Upper lobe of left lung (tissue), 6 donors: ENCODE measurements around the gene AR. TPM values are rescaled to one million over a fixed set of nuclear protein-coding genes. Genes with fewer than 3 reads are reported as not detected.

ENCODE experiments used
- ATAC-seq, 2 donors: fragments of 200-7000 bp; cut with Tn5 transposase; one replicate each; pipeline ENCODE4 v1.9.1; 2022; ENCODE audit warnings: mild to moderate bottlenecking in 2 of 2, moderate library complexity in 2 of 2; ENCODE audit not compliant: low FRiP score in 2 of 2
- DNase-seq, 2 donors: peaks; one replicate each; pipeline ENCODE4 v3.0.0-alpha.2; 2019 to 2020
- H3K27ac ChIP-seq, 4 donors: fragments of 200-600 bp; sonication (generic); one replicate each; pipeline ENCODE4 v1.5.1; 2016 to 2019
- H3K27me3 ChIP-seq, 4 donors: fragments of 200-600 bp; sonication (generic); one replicate each; pipeline ENCODE4 v1.5.1; 2017 to 2019
- H3K36me3 ChIP-seq, 4 donors: fragments of 200-600 bp; sonication (generic); one replicate each; pipeline ENCODE4 v1.5.1; 2016 to 2019
- H3K4me1 ChIP-seq, 4 donors: fragments of 200-600 bp; sonication (generic); one replicate each; pipeline ENCODE4 v1.5.1; 2018 to 2019
- H3K4me3 ChIP-seq, 4 donors: fragments of 200-600 bp; sonication (generic); one replicate each; pipeline ENCODE4 v1.5.1; 2017 to 2019; ENCODE audit warnings: mild to moderate bottlenecking in 2 of 4, moderate library complexity in 1 of 4
- H3K9me3 ChIP-seq, 4 donors: fragments of 200-600 bp; sonication (generic); one replicate each; pipeline ENCODE4 v1.5.1; 2018 to 2019
- CTCF ChIP-seq, 6 experiments: fragments of 450-650 bp in 4 of 6; fragments of 200-600 bp in 2 of 6; sonication (generic) in 2 of 6; IDR thresholded peaks; one replicate each; pipeline ENCODE4 v1.5.1; 2016 to 2019; ENCODE audit warnings: antibody characterized with exemption in 6 of 6
- EP300 ChIP-seq, 4 donors: sonication (generic); formaldehyde crosslinking; IDR thresholded peaks; one replicate each; pipeline ENCODE4 v1.5.1; 2017; ENCODE audit warnings: antibody characterized with exemption in 4 of 4, control low read depth in 2 of 4
- POLR2A ChIP-seq, 4 donors: fragments of 450-650 bp; IDR thresholded peaks; one replicate each; pipeline ENCODE4 v1.5.1; 2016 to 2017; ENCODE audit warnings: antibody characterized with exemption in 4 of 4, mild to moderate bottlenecking in 2 of 4
- POLR2AphosphoS5 ChIP-seq, 2 donors: sonication (generic); formaldehyde crosslinking; IDR thresholded peaks; one replicate each; pipeline ENCODE4 v1.5.1; 2017; ENCODE audit warnings: antibody characterized with exemption in 2 of 2
- WGBS, 2 donors: methylation state at CpG; one replicate each; pipeline ENCODE4 v1.1.5; 2017 to 2018; 5-methylcytosine and 5-hydroxymethylcytosine counted together
- total RNA-seq, 6 donors: library from RNA; depleted of rRNA in 4 of 6; stranded (reverse); fragments of >200 nt in 4 of 6; gene quantifications; one replicate each; pipeline versions ENCODE4 v1.1.0 to v1.2.1, GENCODE V29; 2016 to 2021
- donor health status: DM: no; HTN: no; CAD: no; lungs with moderate emphysema.
- donor health status: DM: no; HTN: yes; CAD: no; lungs with severe emphysema.

AR gene
- total RNA-seq, 6 donors from 2014 or later: 2.0 to 5.8 (median 2.6) TPM

- DNase-seq (no peak), ATAC-seq (no peak)
- no peaks in the 10 kb centered on the region for H3K4me1 ChIP-seq
- no peaks in the 10 kb centered on the region for H3K9me3 ChIP-seq
- H3K36me3 ChIP-seq: no peaks in the 10 kb centered on the region
- WGBS, 2 donors: 59 to 63% methylated on average over 1 to 2 of the region's 2 CpGs
- no peak overlapping the region for H3K27ac ChIP-seq
- no peak overlapping the region for H3K4me3 ChIP-seq
- TF ChIP-seq POLR2AphosphoS5 (IDR thresholded peaks at IDR 0.05) (no peak), CTCF (IDR thresholded peaks at IDR 0.05) (no peak), POLR2A (IDR thresholded peaks at IDR 0.05) (no peak), EP300 (IDR thresholded peaks at IDR 0.05) (no peak)
- no peaks in the 10 kb centered on the region for H3K27me3 ChIP-seq
Observed at GRCh38 chrX:67673741-67674274, 130.0 kb downstream of the AR start.

GRCh38 chrX:67674741-67675140 lies 130.9 kb downstream of the AR start:
- 73% methylated on average over 1 of the region's 1 CpG; no CpG with 5 or more reads in 1 of the 2 donors for WGBS, 2 donors
- H3K36me3 ChIP-seq: no peaks in the 10 kb centered on the region
- ATAC-seq: no peak
- no peak overlapping the region for H3K27ac ChIP-seq
- no peaks in the 10 kb centered on the region for H3K4me1 ChIP-seq
- DNase-seq: no peak
- H3K4me3 ChIP-seq: no peak overlapping the region
- no peaks in the 10 kb centered on the region for H3K9me3 ChIP-seq
- no peak for TF ChIP-seq POLR2AphosphoS5 (IDR thresholded peaks at IDR 0.05)
- no peak for TF ChIP-seq POLR2A (IDR thresholded peaks at IDR 0.05)
- no peak for TF ChIP-seq EP300 (IDR thresholded peaks at IDR 0.05)
- no peak for TF ChIP-seq CTCF (IDR thresholded peaks at IDR 0.05)
- no peaks in the 10 kb centered on the region for H3K27me3 ChIP-seq

GRCh38 chrX:67684136-67684535 lies 140.3 kb downstream of the AR start:
- WGBS, 2 donors: 79 to 85% methylated on average over 4 of the region's 4 CpGs

GRCh38 chrX:67692246-67692645 lies 148.4 kb downstream of the AR start:
- DNase-seq (no peak), ATAC-seq (no peak)
- Histone ChIP-seq H3K27ac (no peak overlapping the region), H3K4me3 (no peak overlapping the region), H3K4me1 (no peaks in the 10 kb centered on the region), H3K9me3 (no peaks in the 10 kb centered on the region), H3K27me3 (no peaks in the 10 kb centered on the region), H3K36me3 (no peaks in the 10 kb centered on the region)
- TF ChIP-seq POLR2A (IDR thresholded peaks at IDR 0.05) (no peak), CTCF (IDR thresholded peaks at IDR 0.05) (no peak), EP300 (IDR thresholded peaks at IDR 0.05) (no peak), POLR2AphosphoS5 (IDR thresholded peaks at IDR 0.05) (no peak)

More at GRCh38 chrX:67684136-67684535, 140.3 kb downstream of the AR start:
- TF ChIP-seq POLR2AphosphoS5 (IDR thresholded peaks at IDR 0.05) (no peak), POLR2A (IDR thresholded peaks at IDR 0.05) (no peak), CTCF (IDR thresholded peaks at IDR 0.05) (no peak), EP300 (IDR thresholded peaks at IDR 0.05) (no peak)
- no peaks in the 10 kb centered on the region for H3K4me1 ChIP-seq
- H3K4me3 ChIP-seq: no peak overlapping the region
- H3K27me3 ChIP-seq: no peaks in the 10 kb centered on the region
- ATAC-seq: no peak
- DNase-seq: no peak
- H3K9me3 ChIP-seq: peaks cover 0 to 5% (median 0%) of the 10 kb centered on the region in 4 donors
- no peaks in the 10 kb centered on the region for H3K36me3 ChIP-seq
- H3K27ac ChIP-seq: no peak overlapping the region

- Histone ChIP-seq H3K36me3 (no peaks in the 10 kb centered on the region), H3K4me1 (no peaks in the 10 kb centered on the region), H3K27ac (no peak overlapping the region), H3K27me3 (no peaks in the 10 kb centered on the region), H3K4me3 (no peak overlapping the region), H3K9me3 (no peaks in the 10 kb centered on the region)
- DNase-seq: no peak
- WGBS, 2 donors: 74 to 86% methylated on average over 1 of the region's 1 CpG
- no peak for ATAC-seq
- TF ChIP-seq POLR2AphosphoS5 (IDR thresholded peaks at IDR 0.05) (no peak), EP300 (IDR thresholded peaks at IDR 0.05) (no peak), POLR2A (IDR thresholded peaks at IDR 0.05) (no peak), CTCF (IDR thresholded peaks at IDR 0.05) (no peak)
Observed at GRCh38 chrX:67693928-67694327, 150.1 kb downstream of the AR start.
